Measurements from ENCODE around the gene SYNDIG1L.

The SYNDIG1L gene

GRCh38 chr14:74434294-74434693 is 8.3 kb upstream of the SYNDIG1L start:
- Histone ChIP-seq H3K4me3 (replicated peaks; ENCODE audit: insufficient read depth, low read length) (no peak overlapping the region), H3K27ac (replicated peaks) (no peak overlapping the region), H3K27me3 (ENCODE audit: insufficient read depth, poor library complexity, severe bottlenecking) (no peaks in the 10 kb centered on the region)
- no peak for DNase-seq (ENCODE audit: low read depth in 1 of 2, low spot score in 1 of 2)
- TF ChIP-seq POLR2AphosphoS5 (IDR thresholded peaks at IDR 0.05; ENCODE audit: low read depth) (no peak), SPI1 (IDR thresholded peaks at IDR 0.05; ENCODE audit: borderline replicate concordance, low read depth) (no peak), GABPA (IDR thresholded peaks at IDR 0.05; ENCODE audit: low read depth) (no peak)
- TF ChIP-seq, protein P1, sequence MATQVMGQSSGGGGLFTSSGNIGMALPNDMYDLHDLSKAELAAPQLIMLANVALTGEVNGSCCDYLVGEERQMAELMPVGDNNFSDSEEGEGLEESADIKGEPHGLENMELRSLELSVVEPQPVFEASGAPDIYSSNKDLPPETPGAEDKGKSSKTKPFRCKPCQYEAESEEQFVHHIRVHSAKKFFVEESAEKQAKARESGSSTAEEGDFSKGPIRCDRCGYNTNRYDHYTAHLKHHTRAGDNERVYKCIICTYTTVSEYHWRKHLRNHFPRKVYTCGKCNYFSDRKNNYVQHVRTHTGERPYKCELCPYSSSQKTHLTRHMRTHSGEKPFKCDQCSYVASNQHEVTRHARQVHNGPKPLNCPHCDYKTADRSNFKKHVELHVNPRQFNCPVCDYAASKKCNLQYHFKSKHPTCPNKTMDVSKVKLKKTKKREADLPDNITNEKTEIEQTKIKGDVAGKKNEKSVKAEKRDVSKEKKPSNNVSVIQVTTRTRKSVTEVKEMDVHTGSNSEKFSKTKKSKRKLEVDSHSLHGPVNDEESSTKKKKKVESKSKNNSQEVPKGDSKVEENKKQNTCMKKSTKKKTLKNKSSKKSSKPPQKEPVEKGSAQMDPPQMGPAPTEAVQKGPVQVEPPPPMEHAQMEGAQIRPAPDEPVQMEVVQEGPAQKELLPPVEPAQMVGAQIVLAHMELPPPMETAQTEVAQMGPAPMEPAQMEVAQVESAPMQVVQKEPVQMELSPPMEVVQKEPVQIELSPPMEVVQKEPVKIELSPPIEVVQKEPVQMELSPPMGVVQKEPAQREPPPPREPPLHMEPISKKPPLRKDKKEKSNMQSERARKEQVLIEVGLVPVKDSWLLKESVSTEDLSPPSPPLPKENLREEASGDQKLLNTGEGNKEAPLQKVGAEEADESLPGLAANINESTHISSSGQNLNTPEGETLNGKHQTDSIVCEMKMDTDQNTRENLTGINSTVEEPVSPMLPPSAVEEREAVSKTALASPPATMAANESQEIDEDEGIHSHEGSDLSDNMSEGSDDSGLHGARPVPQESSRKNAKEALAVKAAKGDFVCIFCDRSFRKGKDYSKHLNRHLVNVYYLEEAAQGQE (IDR thresholded peaks at IDR 0.05; ENCODE audit: insufficient replicate concordance, low read depth) = no peak
- TF ChIP-seq, protein P2, sequence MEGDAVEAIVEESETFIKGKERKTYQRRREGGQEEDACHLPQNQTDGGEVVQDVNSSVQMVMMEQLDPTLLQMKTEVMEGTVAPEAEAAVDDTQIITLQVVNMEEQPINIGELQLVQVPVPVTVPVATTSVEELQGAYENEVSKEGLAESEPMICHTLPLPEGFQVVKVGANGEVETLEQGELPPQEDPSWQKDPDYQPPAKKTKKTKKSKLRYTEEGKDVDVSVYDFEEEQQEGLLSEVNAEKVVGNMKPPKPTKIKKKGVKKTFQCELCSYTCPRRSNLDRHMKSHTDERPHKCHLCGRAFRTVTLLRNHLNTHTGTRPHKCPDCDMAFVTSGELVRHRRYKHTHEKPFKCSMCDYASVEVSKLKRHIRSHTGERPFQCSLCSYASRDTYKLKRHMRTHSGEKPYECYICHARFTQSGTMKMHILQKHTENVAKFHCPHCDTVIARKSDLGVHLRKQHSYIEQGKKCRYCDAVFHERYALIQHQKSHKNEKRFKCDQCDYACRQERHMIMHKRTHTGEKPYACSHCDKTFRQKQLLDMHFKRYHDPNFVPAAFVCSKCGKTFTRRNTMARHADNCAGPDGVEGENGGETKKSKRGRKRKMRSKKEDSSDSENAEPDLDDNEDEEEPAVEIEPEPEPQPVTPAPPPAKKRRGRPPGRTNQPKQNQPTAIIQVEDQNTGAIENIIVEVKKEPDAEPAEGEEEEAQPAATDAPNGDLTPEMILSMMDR (IDR thresholded peaks at IDR 0.05; ENCODE audit: insufficient read depth, low read length) = no peak

- Histone ChIP-seq H3K27ac (replicated peaks) (no peak overlapping the region), H3K4me3 (replicated peaks; ENCODE audit: insufficient read depth, low read length) (no peak overlapping the region), H3K27me3 (ENCODE audit: insufficient read depth, poor library complexity, severe bottlenecking) (no peaks in the 10 kb centered on the region)
- DNase-seq (ENCODE audit: low read depth in 1 of 2, low spot score in 1 of 2) = no peak
- TF ChIP-seq, protein P2 (IDR thresholded peaks at IDR 0.05; ENCODE audit: insufficient read depth, low read length) = no peak
- TF ChIP-seq SPI1 (IDR thresholded peaks at IDR 0.05; ENCODE audit: borderline replicate concordance, low read depth) (no peak), GABPA (IDR thresholded peaks at IDR 0.05; ENCODE audit: low read depth) (no peak), POLR2AphosphoS5 (IDR thresholded peaks at IDR 0.05; ENCODE audit: low read depth) (no peak)
- TF ChIP-seq, protein P1 (IDR thresholded peaks at IDR 0.05; ENCODE audit: insufficient replicate concordance, low read depth) = no peak
Measured at GRCh38 chr14:74429991-74430390, 4.0 kb upstream of the SYNDIG1L start.

DNA sequence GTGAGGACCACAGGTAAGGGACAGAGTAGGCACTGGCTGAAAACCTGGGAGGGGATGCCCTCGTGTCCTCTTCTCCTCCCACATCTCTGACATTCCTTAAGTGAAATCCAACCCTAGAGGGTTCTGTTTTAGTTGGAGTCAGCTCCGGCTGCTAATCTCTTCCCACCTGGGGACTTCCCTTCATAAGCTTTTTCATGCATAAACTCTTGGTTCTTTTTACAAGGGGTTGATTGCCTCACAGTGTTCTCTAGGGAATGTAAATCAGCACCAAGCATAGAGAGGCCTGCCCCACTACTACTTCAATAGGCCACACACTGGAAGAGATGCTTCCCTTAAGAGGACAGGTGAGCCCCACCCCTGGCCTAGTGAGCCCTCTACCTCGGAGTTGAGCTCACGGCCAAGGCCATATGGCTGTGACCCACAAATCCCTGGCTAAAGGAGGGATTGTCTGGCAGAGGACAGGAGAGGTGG is 3.2 kb upstream of the SYNDIG1L start:
- no peaks in the 10 kb centered on the region for H3K27me3 ChIP-seq (ENCODE audit: insufficient read depth, poor library complexity, severe bottlenecking)
- no peak overlapping the region for H3K4me3 ChIP-seq (replicated peaks; ENCODE audit: insufficient read depth, low read length)
- TF ChIP-seq, protein P1 (IDR thresholded peaks at IDR 0.05; ENCODE audit: insufficient replicate concordance, low read depth) = no peak
- TF ChIP-seq POLR2AphosphoS5 (IDR thresholded peaks at IDR 0.05; ENCODE audit: low read depth) = no peak
- TF ChIP-seq, protein P2 (IDR thresholded peaks at IDR 0.05; ENCODE audit: insufficient read depth, low read length) = no peak
- TF ChIP-seq SPI1 (IDR thresholded peaks at IDR 0.05; ENCODE audit: borderline replicate concordance, low read depth) = no peak
- TF ChIP-seq GABPA (IDR thresholded peaks at IDR 0.05; ENCODE audit: low read depth) = no peak
- no peak for DNase-seq (ENCODE audit: low read depth in 1 of 2, low spot score in 1 of 2)
- no peak overlapping the region for H3K27ac ChIP-seq (replicated peaks)

Measured in HL-60 (cell line).